Stimulated activated naive CD8-positive, alpha-beta T cell treated with anti-CD3 and anti-CD28 coated beads, Interleukin-15, Interleukin-2, amounts not matched to agents 100 U/mL and 50 U/mL, for 24 hours (primary cell): ENCODE measurements around the gene HIP1R.
"Not testable (repeated sequence)": the region's sequence is repeated elsewhere in the genome, so short reads cannot be mapped to it uniquely, and the experiment has no call there.

Source experiments
- ATAC-seq: fragments of 150-1000 bp; cut with Tn5 transposase; one replicate; pipeline ENCODE4 v1.10.0; 2021
- DNase-seq: peaks from one replicate; pipeline ENCODE4 v3.0.0; 2021

The HIP1R gene, protein sequence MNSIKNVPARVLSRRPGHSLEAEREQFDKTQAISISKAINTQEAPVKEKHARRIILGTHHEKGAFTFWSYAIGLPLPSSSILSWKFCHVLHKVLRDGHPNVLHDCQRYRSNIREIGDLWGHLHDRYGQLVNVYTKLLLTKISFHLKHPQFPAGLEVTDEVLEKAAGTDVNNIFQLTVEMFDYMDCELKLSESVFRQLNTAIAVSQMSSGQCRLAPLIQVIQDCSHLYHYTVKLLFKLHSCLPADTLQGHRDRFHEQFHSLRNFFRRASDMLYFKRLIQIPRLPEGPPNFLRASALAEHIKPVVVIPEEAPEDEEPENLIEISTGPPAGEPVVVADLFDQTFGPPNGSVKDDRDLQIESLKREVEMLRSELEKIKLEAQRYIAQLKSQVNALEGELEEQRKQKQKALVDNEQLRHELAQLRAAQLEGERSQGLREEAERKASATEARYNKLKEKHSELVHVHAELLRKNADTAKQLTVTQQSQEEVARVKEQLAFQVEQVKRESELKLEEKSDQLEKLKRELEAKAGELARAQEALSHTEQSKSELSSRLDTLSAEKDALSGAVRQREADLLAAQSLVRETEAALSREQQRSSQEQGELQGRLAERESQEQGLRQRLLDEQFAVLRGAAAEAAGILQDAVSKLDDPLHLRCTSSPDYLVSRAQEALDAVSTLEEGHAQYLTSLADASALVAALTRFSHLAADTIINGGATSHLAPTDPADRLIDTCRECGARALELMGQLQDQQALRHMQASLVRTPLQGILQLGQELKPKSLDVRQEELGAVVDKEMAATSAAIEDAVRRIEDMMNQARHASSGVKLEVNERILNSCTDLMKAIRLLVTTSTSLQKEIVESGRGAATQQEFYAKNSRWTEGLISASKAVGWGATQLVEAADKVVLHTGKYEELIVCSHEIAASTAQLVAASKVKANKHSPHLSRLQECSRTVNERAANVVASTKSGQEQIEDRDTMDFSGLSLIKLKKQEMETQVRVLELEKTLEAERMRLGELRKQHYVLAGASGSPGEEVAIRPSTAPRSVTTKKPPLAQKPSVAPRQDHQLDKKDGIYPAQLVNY

DNA sequence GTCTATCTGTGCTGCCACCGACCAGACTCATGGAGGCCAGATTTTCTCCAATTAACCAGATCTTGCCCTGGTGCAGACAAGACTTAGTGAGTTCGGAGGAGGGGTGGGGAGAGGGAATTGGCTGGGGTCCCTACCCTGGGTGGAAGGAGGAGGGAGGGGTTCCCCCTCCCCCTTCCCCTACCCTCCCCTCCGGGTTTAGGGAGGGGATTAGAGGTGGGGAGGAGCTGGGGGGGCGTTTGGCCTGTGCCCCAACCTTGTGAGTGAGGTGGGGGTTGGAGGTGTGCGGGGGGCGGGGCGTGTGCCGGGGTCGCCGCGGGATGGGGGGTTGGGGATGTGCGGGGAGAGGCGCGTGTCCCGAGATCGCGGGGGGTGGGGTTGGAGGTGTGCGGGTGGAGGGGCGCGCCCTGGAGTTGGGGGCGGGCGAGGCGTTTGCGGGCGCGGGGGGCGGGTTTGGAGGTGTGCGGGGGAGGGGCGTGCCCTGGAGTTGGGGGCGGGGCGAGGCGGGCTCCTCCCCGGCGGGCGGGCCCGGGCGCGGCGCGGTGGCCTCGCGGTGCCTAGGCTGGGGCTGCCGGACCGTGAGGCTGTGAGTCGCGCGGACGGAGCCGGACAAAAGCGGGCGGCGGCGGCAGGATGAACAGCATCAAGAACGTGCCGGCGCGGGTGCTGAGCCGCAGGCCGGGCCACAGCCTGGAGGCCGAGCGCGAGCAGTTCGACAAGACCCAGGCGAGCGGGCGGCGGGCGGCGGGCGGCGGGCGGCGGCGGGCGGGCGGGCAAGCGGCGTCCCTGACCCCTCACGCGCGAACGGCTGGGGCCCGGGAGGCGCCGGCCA, at the start of gene HIP1R:
HIP1R (plus strand) TSS at position 537 of the 829 bp plus-strand sequence; CDS start at position 631, 94 bp downstream.
- DNase-seq (peak; percentile 77), ATAC-seq (peak; percentile 50)

DNA sequence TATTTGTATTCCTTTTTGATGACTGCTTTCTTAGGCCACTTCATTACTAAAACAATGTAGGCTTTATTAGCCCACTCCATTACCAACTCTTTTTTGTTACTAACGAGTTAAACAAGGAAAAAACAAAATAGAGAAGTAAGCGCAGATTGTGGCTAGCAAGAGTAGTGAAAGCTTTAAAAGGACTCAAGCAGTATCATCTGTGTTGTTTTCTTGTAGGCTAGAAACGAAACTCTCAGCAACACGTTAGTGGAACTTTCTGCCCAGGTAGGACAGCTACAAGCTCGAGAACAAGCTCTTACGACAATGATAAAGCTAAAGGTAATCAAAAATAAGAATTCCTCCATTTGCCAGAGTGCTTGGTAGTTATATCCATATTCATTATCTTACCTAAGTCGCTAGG, 49.8 kb upstream of the HIP1R start:
- ATAC-seq (no peak), DNase-seq (no peak)

DNA sequence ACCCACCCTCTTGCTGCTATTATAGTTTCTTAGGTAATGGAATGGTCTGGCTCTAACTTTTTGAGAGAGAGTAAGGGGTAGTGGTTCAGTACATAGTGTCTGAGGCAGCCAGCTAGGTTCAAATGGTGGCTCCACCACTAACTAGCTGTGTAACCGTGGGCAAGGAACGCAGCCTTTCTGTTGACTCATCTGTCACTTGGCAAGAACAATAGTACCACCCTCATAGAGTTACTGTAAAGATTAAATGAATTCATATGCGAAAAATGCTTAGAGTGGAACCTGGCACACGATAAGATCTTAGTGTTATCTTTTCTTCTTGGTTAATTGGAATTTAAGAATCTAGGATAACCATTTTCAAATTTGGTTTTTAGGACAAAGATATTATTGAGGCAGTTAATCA, 46.9 kb upstream of the HIP1R start:
- DNase-seq, result no peak

DNA sequence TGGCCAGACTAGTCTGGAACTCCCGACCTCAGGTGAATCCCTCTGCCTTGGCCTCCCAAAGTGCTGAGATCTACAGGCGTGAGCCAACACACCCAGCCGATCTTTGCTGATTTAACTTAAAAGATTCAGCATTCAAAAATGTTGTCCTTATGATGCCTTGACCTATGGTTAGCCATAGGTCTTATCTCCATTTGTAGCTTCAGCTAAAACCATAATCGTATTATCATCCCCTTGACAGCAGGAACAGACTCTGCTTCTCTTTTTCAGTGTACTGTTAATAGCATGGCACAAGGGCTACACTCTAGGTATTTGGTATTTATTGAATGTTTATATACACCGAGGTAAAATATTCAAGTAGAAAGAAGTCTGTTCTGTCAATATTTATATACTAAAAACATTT, 45.6 kb upstream of the HIP1R start:
- DNase-seq, result no peak
- no peak for ATAC-seq

More for the DNA sequence above, 46.9 kb upstream of the HIP1R start:
- ATAC-seq, result no peak

DNA sequence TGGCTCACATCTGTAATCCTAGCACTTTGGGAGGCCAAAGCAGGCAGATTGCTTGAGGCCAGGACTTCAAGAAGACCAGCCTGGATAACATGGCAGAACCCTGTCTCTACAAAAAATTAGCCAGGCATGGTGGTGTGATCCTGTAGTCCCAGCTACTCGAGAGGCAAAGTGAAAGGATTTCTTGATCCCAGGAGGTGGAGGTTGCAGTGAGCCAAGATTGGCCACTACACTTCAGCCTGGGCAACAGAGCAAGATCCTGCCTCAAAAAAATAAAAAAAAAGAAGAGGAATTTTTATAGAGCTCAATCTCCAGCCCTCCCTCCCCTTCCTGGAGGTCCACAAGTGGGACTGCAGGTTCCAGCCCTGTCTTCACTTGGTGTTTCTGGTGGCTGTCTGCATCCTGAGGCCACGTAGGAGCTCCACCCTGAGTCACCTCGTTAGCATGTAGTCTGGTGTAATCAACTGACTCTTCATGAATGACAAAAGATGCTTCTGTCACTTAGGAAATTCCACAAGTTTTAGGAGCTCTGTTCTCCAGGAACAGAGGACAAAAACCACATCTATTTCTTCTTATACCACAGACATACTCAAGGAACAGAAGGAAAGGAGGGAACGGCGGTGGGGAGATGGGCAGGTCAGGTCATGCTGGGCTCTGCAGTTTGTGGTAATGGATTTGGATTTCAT, 44.7 kb upstream of the HIP1R start:
- DNase-seq (no peak), ATAC-seq (no peak)

DNA sequence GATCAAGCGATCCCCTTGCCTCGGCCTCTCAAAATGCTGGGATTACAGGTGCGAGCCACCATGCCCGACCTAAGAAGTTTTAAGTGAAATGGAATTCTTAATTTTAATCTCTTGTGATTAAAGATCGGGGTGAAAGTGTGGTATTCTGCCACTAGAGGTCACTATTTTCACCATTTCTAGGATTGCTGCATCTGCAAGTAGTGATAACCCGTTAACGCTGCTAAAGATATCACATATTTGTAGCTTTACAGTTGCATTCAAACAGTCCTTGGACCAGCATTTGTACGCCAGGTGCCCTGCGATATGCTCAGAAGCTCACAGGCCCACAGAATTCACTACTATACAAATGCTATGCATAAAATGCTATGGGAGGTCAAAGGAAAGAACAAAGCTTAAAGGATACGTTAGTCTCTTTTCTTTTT, 41.6 kb upstream of the HIP1R start:
- DNase-seq (no peak), ATAC-seq (no peak)

DNA sequence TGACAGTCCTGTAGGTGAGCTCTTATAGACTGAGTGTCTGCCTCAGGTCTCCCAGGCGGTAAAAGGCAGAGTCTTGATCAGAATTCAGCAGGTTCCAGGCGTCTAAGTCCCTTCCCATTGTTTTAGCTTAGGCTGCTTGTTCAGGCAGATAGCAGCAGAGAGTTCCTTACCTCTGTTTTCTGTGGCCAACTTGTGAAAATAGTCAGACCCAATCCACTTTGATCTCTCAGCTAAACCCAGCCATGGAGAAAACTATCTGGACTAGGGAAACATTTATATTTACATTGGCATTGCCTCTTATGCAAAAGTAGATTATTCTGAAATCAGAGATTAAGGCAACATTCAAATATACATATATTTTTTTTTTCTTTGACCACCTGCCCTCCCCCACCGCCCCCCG, 39.5 kb upstream of the HIP1R start:
- ATAC-seq (no peak), DNase-seq (no peak)

DNA sequence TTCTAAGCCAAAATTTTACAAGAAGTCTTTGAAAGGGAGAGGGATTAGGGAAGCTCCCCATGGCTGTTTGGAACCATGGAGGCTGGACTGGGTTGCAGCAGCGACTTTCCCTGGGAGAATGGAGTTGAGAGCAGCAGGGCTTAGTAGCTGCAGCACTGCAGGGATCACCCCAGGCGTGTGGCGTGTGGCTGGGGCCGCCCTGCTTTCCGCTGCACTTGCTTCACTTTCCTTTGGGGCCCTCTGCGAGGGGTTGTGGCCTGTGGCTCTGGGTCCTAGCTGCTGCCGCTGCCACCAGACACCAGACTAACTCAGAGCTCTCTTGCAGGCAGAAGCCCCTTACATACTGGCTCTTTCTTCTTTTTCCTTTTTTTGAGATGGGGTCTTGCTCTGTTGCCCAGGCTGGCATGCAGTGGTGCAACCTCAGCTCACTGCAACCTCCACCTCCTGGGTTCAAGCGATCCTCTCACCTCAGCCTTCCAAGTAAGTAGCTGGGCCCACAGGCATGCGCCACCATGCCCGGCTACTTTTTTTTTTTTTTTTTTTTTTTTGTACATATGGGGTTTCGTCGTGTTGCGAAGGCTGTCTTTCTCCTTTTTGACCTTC, 35.5 kb upstream of the HIP1R start:
- peak; percentile 28 for ATAC-seq
- DNase-seq, result no peak

DNA sequence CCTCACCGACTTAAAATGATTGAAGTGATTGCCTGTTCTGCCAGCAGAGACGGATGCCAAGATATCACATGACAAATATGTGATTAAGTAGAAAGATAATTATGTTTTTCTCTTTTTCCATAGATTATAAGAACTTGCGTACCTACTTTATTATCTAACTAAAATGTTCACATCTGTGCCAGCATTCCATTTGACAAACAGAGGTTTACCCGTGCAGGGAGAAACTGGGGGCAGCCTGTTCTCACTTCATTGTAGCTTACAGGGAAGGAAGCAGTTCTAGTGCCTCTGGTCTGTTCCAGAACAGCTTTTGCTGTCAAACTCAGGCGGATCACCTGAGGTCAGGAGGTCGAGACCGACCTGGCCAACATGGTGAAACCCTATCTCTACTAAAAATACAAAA, 31.3 kb upstream of the HIP1R start:
- ATAC-seq, result no peak
- no peak for DNase-seq

DNA sequence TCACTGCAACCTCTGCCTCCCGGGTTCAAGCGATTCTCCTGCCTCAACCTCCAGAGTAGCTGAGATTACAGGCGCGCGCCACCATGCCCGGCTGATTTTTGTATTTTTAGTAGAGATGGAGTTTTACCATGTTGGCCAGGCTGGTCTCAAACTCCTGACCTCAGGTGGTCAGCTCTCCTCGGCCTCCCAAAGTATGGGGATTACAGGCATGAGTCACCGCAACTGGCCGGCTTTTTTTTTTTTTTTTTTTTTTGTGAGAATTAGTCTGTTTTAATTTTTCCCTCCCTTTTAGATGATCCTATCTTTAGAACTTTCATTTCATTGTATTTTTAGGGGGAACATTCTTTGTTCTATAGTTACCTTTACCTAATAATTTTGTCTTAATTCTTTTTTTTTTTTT, 30.3 kb upstream of the HIP1R start:
- ATAC-seq, DNase-seq: not testable (repeated sequence)

DNA sequence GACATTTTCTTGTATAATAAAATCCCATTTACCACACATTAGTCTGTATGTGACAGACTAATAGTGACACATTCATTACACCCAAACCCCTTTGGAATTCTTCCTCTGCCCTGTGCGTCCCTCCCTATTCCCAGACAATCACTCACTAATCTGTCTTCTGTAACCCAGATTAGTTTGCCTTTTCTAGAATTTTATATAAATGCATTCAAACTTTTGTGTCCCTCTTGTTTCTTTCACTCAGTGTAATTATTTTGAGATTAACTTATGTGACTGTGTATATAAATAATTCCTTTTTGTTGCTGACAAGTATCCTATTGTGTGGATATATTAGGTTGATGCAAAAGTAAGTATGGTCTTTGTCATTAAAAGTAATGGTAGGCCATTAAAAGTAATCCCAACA, 27.6 kb upstream of the HIP1R start:
- ATAC-seq, result no peak
- no peak for DNase-seq

DNA sequence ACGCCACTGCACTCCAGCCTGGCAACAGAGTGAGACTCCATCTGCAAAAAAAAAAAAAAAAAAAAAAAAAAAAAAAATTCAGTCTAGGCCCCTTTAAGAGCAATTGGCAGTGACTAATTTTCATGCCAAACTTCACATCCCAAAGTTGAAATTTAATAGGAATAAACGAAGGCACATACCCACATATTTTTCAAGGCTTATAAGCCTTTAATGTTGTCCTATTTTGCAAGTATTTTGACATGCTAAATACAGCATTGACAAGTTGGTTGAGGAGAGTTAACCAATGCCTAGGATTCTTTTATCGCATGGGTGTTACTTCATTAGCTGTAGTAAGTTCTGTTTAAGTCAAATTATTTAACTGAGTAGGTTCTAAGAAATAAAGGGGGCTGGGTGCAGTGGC, 23.5 kb upstream of the HIP1R start:
- no peak for ATAC-seq
- DNase-seq, result no peak

DNA sequence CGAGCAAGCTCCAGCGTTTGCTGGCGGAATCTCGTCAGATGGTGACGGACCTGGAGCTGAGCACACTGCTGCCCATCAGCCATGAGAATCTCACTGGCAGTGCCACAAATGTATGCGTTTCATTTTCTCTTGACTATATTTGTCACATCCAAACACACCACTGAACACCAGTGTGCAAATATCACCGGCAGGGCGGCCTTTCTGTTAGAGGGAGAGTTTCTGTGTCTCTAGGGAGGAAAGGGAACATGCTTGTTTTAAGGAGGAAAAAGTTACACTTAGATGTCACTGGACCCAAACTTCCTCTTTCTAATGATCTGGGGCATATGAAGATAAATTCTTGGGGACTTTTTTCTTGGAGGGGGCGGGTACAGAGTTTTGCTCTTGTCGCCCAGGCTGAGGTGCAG, 21.9 kb upstream of the HIP1R start:
- peak; percentile 61 for ATAC-seq
- DNase-seq, result peak; percentile 10

DNA sequence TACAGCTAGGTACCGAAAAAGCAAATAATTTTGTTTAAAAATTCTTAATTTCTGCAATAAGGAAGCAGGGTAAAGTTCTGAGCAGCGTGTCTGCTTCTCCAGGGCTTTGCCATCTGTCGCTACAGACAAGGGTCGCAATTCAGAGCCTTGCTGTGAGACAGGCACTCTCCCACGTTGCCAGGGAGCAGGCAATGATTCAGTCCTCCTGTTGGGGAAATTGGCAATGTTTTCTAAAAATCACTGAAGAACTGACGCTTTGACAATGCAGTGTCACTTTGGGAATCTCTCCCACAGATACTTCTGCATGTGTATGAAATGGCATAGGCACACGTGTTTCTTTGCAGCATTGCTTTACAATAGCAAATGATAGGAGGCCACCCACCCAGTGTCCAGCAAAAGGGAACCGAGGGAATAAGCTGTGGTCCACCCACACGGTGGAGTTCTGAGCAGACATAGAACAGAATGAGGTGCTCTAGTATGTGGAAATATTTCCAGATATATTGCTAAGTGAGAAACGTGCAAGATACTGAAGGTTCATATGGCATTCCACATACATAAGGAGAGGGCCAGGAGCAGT, 16.0 kb upstream of the HIP1R start:
- DNase-seq (no peak), ATAC-seq (no peak)

DNA sequence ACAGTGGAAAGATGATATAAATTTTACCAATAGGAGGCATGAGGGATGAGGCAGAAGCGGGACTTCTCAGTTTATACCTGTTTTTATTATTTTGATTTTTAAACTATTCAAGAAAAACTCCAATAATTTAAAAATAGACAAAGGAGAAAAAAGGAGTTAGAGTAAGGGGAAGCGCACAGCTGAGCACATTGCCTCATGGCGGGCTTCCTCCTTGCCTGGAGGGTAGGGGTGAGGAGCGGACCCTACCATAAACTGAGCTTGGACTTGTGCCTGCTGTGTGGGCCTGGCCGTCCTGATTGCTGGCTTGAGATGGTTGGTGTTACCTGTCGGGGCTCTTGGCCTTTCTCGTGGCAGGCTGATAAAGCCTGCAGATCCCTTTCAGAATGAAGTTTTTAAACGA, 15.1 kb upstream of the HIP1R start:
- DNase-seq (no peak), ATAC-seq (no peak)

DNA sequence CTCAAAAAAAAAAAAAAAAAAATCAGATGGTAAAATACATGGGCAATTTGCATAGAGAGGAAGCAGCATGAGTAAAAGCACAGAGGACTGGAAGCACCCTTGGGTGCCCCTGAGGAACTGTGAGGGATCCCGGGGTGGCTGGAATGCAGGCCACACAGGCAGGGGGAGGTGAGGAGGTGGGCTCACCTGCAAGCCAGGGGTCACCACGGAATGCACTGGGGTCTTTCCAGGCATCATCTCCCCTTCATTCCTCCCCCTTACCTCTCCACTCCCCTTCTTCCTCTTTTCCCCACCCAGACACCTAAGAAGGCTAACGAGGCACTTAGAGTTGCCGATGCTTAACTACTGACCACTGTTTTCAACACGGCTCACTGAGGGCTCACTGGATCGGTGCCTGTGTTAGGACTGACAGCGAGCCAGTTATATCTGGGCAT, 14.4 kb upstream of the HIP1R start:
- ATAC-seq (no peak), DNase-seq (no peak)

DNA sequence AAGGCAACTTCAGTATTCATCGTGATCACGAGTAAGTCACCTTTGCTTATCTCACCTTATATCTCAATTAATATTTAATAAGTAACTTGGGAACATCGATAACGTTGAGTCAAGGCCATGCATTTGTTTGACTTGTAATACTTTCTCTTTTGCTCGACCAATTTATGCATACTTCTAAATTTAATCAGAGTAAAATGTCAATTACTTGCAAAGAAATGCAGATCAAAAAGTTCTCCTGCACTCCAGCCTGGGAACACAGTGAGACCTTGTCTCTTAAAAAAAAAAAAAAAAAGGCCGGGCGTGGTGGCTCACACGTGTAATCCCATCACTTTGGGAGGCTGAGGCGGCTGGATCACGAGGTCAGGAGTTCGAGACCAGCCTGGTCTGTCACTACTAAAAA, 11.8 kb upstream of the HIP1R start:
- DNase-seq (no peak), ATAC-seq (no peak)

DNA sequence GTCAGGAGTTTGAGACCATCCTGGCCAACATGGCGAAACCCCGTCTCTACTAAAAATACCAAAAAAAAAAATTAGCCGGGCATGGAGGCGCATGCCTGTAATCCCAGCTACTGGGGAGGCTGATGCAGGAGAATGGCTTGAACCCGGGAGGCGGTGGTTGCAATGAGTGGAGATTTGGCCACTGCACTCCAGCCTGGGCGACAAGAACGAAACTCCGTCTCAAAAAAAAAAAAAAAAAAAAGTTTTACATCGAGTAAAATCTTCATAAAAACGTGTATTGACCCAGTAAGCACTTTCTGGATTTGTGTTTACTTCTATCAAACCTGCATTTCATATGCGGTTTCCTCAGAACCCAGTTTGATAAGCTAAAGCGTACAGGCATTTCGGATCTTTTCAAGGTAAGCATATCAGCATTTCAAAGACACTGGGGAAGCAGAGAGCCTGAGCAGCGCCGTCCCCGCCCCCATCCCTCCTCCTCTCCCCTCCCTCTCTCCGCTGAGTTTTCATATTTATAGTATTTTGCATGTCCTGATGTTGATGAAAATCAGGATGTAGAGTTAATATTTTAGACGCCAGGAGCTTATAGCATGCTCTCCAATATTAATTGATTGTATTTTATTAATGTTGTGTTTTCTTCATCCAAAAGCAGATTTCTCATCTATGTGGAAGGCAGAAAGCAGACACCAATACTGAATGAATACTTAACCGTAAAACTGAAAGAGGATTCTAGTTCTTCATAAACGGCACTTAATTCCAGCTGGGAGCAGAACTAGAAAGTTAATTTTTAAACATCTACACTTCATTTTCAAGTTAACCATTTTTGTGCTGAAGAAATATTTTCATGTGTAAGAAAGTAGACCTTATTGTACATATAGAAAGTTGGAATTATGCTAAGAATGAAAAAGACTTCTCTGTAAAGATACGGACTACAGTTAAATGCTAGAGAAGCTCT, 9.2 kb upstream of the HIP1R start:
- no peak for DNase-seq
- ATAC-seq, result no peak

DNA sequence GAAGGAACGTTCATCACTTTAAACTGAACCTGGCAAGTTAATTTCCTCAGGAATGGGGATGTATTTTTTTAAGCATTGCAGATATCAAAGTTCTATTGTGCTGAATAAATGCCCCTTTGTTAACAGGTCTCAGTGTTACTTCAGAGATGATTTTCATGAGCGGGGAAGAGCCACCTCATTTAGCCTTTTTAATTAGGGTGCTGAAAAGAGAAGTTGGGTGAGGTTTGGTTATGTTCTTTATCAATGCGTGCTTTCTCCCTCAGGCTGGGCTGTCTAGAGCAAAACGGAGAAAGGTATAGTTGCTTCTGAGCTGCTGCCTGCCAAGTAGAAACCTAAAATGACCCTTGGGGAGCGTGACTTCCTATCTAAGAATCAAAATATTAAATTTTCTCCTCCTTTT, 8.0 kb upstream of the HIP1R start:
- no peak for DNase-seq
- ATAC-seq, result no peak
